ENCODE measurements around the gene CD34.

Gene CD34

DNA sequence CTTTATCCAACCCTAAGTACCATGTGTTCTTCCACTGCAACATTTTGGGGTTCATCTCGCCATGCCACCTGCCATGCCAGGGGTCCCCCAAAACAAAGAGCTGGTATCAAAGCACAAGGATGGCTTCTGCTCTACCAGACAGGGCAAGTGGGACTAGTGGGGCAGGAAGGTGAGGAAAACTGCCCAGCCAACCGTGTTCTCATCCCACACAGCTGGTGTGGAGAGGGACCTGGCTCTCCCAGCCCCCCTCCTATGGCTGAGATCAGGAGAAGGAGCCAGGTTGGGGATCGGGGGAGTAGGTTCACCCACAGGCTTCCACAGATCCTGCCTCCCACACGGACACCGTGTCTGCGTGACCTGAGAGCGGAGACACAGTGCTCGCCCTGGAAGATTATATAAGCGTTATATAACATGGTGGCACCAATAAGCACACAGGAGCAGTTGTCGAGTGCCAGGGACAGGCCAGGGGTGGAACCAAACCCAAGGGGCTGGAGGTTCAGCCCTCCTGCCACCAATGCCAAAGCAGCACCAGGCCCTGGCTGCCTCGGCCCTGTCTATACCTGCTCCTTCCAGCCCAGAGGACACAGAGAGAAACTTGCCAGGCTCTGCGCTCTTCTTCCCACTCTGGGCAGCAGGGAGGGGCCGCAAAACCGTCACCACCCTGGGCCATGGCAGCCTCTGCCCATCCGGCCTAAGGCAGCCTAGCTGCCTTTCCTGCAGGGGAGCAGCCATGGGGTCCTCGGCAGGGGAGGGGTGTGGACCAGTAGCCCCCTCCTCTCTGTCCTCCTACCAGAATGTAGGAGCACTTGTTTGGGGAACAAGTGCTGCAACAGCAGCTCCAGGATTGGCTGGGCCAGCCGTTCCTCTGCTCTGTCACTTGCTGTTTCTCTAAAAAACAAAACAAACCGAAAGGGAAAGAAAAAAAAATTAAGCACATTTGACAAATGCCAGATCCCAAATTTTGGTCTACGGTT lies 43.5 kb downstream of the CD34 start:
- Histone ChIP-seq H3K9ac (ENCODE audit: low read length) (peak overlapping the region; percentile 75; the same call in 1 of the 2 replicates), H3K4me3 (ENCODE audit: low read length) (peak overlapping the region; percentile 93), H2AFZ (ENCODE audit: low read depth, low read length) (no peak overlapping the region), H3K79me2 (ENCODE audit: low read length) (peaks cover 14% of the 10 kb centered on the region; the same call in 1 of the 2 replicates), H3K27me3 (ENCODE audit: low read depth, low read length) (no peaks in the 10 kb centered on the region), H3K9me3 (ENCODE audit: insufficient read depth, low read length) (no peaks in the 10 kb centered on the region), H3K27ac (ENCODE audit: low read length) (no peak overlapping the region), H3K36me3 (replicated peaks; ENCODE audit: low read depth, low read length) (peaks cover 23% of the 10 kb centered on the region), H4K20me1 (ENCODE audit: insufficient read depth, low read length) (no peaks in the 10 kb centered on the region), H3K4me1 (ENCODE audit: low read length) (peaks cover 35% of the 10 kb centered on the region), H3K4me2 (ENCODE audit: low read length) (peak overlapping the region; percentile 95)
- TF ChIP-seq EZH2phosphoT487 (IDR thresholded peaks at IDR 0.05; ENCODE audit: low read depth) (no peak), CTCF (IDR thresholded peaks at IDR 0.05; ENCODE audit: low read depth, low read length) (no peak)

- Histone ChIP-seq H3K4me2 (ENCODE audit: low read length) (no peak overlapping the region), H3K79me2 (ENCODE audit: low read length) (peaks cover 14% of the 10 kb centered on the region; the same call in 1 of the 2 replicates), H3K27ac (ENCODE audit: low read length) (no peak overlapping the region), H4K20me1 (ENCODE audit: insufficient read depth, low read length) (no peaks in the 10 kb centered on the region), H3K4me3 (ENCODE audit: low read length) (no peak overlapping the region), H3K9me3 (ENCODE audit: insufficient read depth, low read length) (no peaks in the 10 kb centered on the region), H2AFZ (ENCODE audit: low read depth, low read length) (no peak overlapping the region), H3K4me1 (ENCODE audit: low read length) (peaks cover 35% of the 10 kb centered on the region), H3K27me3 (ENCODE audit: low read depth, low read length) (no peaks in the 10 kb centered on the region), H3K36me3 (replicated peaks; ENCODE audit: low read depth, low read length) (peaks cover 29% of the 10 kb centered on the region), H3K9ac (ENCODE audit: low read length) (no peak overlapping the region)
- no peak for TF ChIP-seq CTCF (IDR thresholded peaks at IDR 0.05; ENCODE audit: low read depth, low read length)
- TF ChIP-seq EZH2phosphoT487 (IDR thresholded peaks at IDR 0.05; ENCODE audit: low read depth) = no peak
These were observed 44.3 kb downstream of the CD34 start for GRCh38 chr1:207866471-207867135.

- no peak overlapping the region for H2AFZ ChIP-seq (ENCODE audit: low read depth, low read length)
- no peaks in the 10 kb centered on the region for H3K27me3 ChIP-seq (ENCODE audit: low read depth, low read length)
- H3K36me3 ChIP-seq (replicated peaks; ENCODE audit: low read depth, low read length) = peaks cover 37% of the 10 kb centered on the region
- H3K4me3 ChIP-seq (ENCODE audit: low read length) = peak overlapping the region; percentile 20; the same call in 1 of the 2 replicates
- H3K9ac ChIP-seq (ENCODE audit: low read length) = peak overlapping the region; percentile 13; the same call in 1 of the 2 replicates
- H3K27ac ChIP-seq (ENCODE audit: low read length) = peak overlapping the region; percentile 17; the same call in 1 of the 2 replicates
- H4K20me1 ChIP-seq (ENCODE audit: insufficient read depth, low read length) = no peaks in the 10 kb centered on the region
- peaks cover 14% of the 10 kb centered on the region; the same call in 1 of the 2 replicates for H3K79me2 ChIP-seq (ENCODE audit: low read length)
- peak; percentile 37 for TF ChIP-seq CTCF (IDR thresholded peaks at IDR 0.05; ENCODE audit: low read depth, low read length)
- no peak for TF ChIP-seq EZH2phosphoT487 (IDR thresholded peaks at IDR 0.05; ENCODE audit: low read depth)
- H3K4me2 ChIP-seq (ENCODE audit: low read length) = peak overlapping the region; percentile 63
- H3K4me1 ChIP-seq (ENCODE audit: low read length) = peaks cover 29% of the 10 kb centered on the region
- H3K9me3 ChIP-seq (ENCODE audit: insufficient read depth, low read length) = no peaks in the 10 kb centered on the region
These were observed 46.9 kb downstream of the CD34 start for GRCh38 chr1:207863893-207864535.
